ENCODE data around the gene AFG3L2.

AFG3L2 gene

DNA sequence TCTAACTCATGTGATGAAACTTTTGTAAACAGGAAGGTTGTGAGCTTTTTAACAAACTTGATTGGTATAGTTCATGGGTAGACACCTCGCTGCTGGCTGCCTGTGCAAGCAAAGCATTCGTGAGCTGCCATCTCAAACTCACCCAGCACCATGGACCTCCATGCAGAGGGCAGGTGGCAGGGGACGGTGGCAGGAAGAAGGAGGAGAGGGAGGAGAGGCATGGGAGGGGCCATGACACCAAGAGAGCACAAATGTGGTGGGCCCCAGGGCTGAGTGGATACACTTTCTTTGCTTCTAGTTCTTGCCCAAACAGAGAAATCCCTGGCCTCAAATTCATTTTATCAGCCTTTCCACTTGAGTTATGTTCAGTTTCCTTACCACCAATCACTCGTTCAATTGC is 29.1 kb downstream of the AFG3L2 start:
- FAIRE-seq: no peak

DNA sequence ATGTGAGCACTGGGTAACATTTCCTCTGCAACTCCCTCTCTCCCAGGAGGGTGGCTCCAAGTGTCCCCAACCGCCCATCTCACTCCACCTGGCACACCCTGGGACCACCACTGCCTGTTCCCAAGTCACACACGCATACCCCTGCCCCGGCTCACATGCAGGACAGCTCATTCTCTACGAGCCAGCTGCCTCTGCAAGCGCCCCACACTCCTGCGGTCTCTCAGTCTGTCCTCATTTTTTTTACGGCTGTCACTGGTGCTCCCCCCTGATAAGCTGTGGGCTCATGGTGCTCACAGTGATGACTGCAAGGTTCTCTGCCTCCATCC is 30.8 kb downstream of the AFG3L2 start:
- no peak for FAIRE-seq

DNA sequence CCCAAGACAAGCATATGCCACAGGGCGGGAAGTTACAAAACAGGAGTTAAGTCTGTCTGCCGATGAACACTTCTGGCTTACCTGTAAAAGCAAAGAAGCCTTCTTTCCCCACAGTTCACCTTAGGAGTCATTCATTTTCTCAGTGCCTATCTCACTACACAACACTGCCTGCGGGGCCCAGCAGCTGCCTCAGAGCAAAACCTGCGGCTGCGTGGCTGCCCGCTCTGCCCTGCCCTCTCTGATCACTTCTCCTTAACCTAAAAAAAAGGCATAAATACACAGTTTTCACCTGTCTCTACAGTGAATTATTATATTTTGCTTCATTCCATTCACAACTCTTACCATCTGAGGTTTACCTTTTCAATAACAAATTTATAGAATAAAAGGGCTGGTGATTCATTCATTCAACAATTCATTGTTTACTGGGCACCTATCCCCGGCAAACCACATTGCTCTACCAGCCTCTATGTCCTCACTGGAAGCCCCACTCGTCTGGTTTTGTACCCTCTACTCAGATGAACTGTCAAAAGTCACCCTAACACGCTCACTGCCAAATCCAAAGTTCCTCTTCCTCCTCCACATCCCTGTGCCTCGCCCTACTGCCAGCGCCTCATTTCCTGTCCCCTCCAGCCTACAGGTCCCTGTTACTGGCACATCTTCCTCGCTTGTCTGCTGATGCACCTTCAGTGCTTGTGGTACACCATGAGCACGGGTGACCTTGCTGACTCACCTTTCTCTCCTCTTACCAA is 31.4 kb downstream of the AFG3L2 start:
- FAIRE-seq: no peak

DNA sequence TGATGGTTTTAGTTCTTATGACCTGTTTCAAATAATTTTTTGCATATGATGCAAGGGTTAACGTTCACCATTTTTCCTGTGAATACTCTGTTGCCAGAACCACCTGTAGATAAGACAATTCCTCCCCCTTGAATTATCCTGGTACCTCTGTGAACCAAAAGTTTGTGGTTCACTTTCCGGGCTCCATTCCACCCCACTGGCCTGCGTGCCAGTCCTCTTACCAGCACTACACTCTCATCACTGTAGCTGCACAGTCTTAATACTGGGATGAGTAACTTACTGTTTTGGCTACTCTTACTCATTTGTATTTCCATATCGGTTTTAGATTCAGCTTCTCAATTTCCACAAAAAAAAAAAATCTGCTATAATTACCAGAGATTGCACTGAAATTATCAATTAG is 34.4 kb downstream of the AFG3L2 start:
- FAIRE-seq: no peak

DNA sequence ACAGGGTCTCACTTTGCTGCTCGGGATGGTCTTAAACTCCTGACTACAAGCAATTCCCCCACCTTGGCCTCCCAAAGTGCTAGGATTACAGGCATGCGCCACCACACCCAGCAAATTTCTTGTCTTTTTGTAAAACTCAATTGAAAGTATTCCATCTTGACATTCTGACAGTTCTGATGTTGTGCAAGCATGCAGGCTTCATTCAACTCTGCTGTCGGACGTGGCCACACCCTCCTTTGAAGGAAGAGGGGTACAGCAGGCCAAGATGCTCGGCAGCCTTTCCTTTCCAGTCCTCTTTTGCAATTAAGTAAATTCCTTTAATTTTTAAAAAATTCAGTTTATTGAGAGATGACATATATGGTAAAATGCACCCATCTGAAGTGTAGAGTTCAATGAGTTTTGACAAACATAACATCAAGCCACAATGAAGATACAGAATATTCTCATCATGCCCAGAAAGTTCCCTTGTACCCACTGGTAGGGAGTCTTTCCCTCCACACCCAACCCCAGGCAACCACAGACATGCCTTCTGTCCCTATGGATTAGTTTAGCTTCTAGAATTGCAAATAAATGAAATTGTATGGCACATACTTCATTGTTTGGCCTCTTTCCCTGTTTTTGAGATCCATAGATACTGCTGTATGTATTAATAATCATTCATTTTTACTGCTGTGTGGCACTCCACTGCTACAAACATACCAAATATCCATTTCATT is 35.9 kb downstream of the AFG3L2 start:
- FAIRE-seq: no peak

DNA sequence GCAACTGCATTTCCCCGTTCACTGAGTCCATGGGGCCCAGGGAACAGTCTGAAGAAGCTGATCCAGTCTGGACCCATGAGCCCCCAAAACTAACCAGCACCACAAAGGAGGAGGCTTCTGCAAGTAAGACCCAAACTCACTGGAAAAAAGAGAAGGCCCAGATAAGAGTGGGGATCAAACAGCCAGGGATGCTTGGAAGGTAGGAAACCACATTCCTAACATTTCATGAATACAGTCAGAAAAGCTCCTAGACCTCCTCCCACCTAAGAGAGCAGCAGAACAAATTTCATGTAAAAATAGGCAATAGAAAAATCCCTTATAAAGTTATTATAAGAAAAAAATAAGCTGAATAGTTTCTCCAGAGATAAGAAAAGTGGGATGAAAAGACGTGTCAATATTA is 38.6 kb downstream of the AFG3L2 start:
- FAIRE-seq: no peak

DNA sequence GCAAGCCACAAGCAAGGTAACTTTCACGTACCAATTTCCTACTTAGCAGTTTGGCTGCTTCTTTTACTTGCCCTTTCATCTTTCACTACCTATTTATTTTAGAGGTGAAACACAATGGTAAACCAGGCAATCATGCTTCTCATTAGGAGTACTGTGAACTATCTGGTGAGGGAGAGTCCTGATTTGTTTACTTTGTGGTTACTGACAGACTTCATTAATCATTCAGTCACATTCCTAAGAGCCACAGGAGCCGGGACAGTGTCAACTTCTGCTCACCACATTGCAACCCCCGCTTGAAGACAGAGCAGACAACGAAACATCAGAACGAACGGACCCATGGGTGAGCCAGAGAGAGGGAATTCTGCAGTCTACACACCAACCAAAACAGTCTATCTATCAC is 40.1 kb downstream of the AFG3L2 start:
- no peak for FAIRE-seq

DNA sequence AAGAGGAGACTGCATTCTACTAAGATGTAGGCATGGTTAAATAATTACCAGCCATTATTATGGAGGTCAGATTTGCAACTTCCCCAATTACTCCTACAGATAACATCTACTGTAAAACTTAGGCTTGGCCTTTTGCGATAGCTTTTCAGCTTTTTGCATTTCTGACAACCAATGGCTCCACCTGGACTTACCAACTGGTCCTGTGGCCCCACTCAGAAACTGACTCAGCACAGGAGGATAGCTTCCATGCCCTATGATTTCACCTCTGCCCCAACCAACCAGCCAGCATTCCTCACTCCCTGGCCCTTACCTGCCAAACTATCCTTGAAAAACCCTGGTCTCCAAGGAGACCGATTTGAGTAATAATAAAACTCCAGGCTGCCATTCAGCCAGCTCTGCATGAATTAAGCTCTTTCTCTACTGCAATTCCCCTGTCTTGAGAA is 40.8 kb downstream of the AFG3L2 start:
- FAIRE-seq: no peak

DNA sequence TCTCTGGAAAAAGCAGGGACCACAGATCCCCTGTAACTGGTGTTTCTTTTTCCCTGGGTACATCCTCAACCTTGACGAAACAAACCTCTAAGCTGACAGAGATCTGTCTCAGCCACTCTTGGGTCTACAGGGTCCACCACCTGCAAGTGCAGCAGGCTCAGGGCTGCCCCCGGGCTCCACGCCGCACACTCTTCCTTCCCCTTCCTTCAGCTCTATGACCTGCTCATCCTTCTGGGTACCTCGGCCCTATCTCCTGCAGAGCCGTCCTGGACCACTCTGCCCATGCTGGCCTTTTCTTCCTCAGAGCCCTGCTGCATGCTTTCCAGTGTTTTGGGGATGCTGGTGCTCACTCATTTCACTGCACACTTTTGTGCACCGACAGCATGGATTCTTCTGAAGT is 41.5 kb downstream of the AFG3L2 start:
- no peak for FAIRE-seq

DNA sequence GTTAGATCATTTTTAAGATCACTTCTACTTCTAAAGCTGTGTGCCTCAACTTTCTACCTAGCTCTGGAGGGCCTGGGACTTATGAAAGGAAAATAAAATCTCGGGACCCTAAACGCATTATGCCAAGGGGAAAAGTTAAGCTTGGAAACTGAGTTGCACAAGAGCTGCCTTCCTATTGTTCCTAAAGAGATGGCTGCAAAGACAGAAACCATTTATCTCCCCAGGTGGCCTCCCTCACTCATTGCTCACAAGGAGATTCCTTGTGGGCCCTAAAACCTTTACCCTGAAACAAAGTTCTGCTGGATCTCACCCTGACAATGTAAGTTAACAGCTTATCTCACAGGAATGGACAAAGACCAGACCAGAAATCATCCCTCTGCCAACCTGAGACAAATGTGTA is 42.2 kb downstream of the AFG3L2 start:
- no peak for FAIRE-seq

DNA sequence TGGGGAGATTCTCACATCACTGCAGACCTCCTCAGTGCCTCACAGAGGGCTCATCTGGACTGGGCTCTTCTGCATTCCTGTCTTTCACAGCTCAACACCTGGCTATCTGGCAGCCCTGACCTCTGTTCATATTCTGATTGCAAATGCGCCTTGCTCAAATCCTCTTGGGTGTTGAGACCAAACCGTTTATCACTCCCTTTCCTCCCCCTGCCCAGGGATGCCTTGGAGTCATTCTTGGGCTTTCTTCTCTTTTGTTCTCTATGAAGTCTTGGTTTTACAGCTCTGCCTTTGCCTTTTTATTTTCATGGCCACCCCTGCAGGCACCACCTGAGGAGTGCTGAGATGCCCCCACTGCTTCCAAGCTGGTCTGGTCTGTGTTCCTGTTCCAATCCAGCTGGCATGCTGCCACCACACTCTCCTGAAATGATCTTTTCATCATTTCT is 42.6 kb downstream of the AFG3L2 start:
- no peak for FAIRE-seq

DNA sequence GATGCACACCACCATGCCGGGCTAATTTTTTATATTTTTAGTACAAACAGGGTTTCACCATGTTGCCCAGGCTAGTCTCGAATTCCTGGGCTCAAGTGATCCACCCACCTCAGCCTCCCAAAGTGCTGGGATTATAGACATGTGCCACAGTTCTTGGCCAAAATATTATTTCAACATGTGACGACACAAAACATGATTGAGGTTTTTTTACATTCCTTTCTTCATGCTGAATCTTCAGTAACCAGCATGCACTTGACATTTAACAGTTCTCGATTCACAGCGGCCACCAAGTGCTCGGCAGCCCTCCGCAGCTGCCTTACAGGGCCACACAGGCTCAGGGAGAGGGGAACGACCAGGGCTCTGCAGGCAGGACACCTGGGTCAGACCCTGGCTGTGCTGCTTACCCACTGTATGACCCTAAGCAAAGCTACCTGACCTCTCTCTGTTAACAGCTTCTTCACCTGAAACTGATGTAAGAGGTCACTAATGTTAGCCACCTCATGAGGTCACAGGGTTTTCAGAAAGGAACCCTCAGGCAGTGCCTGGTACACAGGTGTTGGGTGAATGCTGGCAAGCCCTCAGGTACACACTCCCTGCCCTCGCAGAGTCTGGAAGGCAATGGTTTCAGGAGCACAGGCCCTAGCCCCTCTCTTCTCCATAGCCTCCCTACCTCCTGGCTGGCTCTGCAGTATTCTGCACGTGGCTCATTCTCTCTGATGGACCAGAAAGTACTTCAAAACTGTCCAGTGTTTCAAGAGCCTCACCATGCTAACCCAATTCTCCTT is 43.3 kb downstream of the AFG3L2 start:
- no peak for FAIRE-seq

DNA sequence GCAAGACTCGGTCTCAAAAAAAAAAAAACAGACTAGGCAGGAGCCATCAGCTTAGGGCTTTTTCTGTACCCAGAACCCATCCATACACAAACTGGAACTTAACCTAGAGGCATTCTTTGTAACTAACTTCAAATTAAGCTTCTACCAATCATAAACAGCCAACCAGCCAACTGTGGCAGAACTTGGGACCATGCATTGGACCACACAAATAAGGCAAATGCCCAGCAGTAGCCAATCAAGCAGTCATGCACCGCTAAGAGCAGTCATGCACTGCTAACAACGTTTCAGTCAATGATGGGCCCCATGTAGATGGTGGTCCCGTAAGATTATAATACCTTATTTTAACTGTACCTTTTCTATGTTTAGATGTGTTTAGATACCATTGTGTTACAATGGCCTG is 46.3 kb downstream of the AFG3L2 start:
- no peak for FAIRE-seq

DNA sequence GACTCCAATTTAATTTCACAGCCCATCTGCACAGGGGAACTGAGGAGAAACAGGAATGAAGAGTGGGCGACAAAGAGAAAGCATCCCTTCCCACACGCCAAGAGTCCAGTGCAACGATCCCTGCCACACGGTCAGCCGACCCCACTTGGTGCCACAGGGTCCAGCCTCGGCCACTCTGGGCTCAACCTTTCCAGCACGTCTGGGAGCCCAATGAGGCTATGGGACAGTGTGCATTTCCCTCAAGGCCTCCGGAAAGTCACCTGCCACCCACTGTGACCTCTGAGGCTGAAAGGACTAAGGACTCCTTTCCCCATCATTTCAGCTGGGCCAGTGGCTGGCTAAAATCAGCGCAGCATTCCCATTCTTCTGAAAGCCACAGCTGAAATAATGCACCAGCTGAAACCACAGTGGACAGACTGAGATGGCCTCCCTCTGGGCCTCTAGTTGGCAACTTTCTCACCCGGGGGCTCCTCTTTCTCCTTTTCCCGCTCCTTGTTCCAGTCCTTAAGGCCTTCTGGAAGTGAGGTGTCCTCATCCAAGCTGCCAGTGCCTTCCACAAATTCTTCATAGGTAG is 47.8 kb downstream of the AFG3L2 start:
- no peak for FAIRE-seq

DNA sequence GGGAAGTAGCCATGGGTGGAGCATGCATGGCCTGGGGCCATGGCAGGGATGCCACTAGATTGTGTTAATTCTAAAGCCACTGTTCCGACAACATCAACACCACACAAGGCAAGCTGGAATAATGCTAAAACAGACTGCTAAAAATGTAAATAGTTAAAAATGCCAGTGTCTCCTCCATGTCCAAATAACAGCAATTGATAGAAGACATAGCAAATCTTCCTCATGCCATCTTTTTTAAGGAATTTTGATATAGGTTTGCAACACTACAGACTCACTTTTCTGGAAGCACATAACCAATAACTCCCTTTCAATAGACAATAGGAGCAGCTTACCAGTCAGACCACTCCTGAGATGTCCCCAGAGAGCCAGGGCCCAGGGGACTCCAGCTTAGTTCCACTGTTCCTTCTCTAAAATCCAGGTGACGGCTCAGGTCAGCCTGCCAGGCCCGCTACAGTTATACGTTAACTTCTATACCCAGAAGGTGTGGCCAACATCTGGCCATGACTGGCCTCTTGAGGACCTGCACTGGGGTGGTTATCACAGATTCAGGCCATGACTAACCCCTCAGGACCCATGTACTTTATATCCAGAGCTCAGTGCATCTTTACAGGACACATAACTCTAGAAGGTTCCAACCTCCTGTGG is 48.7 kb downstream of the AFG3L2 start:
- FAIRE-seq: no peak

DNA sequence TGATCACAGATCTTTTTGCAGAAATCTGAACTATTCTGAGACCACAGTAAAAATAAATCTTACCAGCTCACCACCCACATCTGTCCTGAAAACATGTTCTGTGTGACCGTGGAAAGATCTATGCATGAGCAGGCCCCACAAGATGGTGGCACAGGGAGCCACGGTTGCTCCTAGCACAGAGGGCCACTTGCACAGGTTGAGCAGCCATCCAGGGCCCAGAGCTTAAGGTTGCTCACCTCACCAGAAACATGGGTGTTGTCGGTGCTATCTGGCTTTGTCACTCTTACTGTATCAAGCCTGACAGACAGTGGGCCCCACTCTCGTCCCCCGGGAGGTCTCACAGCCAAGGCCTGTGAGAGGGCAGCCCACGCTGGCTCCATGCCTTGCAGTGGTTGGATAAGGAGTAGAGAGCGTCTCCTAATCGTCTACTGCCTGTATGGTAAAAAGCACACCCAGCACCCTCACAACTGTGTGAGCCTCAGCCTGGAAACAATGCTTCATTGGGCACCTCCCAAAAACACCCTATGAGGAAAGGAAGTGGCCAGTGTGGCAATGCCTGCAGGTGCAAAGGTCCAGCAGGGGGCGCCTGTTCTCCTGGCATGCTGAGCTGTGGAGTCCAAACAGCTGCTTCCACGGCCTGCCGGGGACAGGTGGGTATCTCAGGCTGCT is 49.4 kb downstream of the AFG3L2 start:
- FAIRE-seq: no peak

DNA sequence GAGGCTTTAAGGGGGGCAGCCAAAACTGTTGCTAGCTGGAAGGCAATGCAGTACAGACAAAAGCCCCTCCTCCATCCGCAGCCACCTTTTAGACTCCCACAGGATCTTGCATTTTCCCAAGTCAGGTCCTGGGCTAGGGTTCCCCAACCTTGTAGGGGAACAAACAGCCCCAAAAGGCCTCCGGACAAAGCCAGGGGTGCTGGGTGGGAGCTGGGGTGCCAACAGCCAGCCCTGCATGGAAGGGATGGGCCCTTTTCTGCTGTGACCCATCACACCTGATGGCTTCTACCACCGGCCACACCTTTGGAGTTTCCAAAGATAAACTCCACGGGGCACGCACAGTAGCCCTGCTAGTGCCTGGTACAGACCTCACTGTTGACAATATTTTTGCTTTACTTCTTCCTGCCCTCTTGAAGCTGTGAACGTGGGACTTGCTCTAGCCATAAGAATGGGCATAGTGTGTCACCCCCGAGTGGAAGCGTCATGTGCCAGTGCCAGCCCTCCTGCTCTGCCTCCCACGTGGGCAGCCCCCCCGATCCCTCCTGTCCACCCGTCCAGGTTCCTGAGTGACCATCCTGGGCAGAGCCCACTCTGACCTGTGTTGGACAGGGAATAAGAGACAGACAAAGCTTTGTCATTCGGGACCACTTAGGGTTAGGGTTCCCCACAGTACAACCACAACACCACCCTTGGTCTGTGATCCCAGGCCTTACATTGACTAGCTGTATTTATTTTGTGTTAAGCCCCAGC is 50.1 kb downstream of the AFG3L2 start:
- FAIRE-seq: no peak

DNA sequence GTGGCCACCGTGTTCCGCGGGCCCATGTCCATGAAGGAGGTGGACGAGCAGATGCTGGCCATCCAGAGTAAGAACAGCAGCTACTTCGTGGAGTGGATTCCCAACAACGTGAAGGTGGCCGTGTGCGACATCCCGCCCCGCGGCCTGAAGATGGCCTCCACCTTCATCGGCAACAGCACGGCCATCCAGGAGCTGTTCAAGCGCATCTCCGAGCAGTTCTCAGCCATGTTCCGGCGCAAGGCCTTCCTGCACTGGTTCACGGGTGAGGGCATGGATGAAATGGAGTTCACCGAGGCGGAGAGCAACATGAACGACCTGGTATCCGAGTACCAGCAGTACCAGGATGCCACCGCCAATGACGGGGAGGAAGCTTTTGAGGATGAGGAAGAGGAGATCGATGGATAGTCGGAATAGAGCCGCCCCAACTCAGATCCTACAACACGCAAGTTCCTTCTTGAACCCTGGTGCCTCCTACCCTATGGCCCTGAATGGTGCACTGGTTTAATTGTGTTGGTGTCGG is 51.2 kb downstream of the AFG3L2 start:
- no peak for FAIRE-seq

DNA sequence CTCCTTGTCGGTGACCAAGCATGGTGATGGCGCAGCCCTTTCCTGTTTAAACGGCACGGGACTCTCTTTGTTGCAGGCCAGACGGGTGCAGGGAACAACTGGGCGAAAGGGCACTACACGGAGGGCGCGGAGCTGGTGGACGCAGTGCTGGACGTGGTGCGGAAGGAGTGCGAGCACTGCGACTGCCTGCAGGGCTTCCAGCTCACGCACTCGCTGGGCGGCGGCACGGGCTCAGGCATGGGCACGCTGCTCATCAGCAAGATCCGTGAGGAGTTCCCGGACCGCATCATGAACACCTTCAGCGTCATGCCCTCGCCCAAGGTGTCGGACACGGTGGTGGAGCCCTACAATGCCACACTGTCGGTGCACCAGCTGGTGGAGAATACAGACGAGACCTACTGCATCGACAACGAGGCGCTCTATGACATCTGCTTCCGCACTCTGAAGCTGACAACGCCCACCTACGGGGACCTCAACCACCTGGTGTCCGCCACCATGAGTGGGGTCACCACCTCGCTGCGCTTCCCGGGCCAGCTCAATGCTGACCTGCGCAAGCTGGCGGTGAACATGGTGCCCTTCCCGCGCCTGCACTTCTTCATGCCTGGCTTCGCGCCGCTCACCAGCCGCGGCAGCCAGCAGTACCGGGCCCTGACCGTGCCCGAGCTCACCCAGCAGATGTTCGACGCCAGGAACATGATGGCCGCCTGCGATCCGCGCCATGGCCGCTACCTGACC is 51.9 kb downstream of the AFG3L2 start:
- FAIRE-seq: no peak

DNA sequence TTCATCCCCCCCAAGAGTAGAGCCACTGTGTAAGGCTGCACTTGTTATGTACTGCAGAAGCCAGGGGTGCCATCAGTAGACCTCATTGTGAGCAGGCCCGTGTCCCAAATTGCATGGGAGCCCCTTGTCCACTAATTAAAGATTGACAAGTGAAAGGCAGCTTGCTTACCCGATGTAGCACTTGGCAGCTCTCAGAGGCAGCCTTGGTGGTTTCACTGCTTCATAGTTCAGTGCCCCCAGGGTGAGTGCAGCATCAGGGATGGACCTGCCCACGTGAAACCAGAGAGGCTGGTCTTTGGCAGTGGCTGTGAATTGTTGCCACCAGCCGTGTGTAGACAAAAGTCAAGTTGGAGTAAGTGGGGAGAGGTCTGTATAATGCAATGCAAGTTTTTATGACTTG is 55.7 kb downstream of the AFG3L2 start:
- no peak for FAIRE-seq

DNA sequence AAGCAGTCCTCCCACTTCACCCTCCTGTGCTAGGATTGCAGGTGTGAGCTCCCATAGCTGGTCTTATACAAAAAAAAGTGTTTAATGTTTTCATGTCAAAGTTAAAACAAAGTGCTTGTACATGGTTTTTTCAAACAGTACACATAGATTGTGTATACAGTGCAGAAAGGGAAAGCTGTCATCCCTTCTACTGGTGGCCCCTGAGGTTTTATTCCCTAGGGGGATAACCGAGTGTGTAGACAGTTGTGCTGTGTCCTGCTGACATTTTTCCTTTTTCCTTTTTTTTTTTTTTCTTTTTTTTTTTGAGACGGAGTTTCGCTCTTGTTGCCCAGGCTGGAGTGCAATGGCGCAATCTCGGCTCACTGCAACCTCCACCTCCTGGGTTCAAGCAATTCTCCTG is 58.2 kb downstream of the AFG3L2 start:
- FAIRE-seq: no peak
